Metanephros (tissue), 1 donor: ENCODE data around the gene PDZRN4. TPM values are rescaled to one million over a fixed set of nuclear protein-coding genes. Genes with fewer than 3 reads are reported as not detected.

Source experiments
- total RNA-seq: library from RNA; depleted of rRNA; stranded (reverse); fragments of >200 nt; gene quantifications from one replicate; pipeline ENCODE4 v1.2.3, GENCODE V29; 2014

PDZRN4 gene
- total RNA-seq: 3.4 TPM

GRCh38 chr12:41188058-41188840 is at the start of gene PDZRN4:
PDZRN4 (plus strand) TSS chr12:41188320.

